ENCODE results near the gene GPS1. TPM values are rescaled to one million over a fixed set of nuclear protein-coding genes. Genes with fewer than 3 reads are reported as not detected.

Gene GPS1
- total RNA-seq, 1 donor from 2014 or later, result 80.3 TPM

DNA sequence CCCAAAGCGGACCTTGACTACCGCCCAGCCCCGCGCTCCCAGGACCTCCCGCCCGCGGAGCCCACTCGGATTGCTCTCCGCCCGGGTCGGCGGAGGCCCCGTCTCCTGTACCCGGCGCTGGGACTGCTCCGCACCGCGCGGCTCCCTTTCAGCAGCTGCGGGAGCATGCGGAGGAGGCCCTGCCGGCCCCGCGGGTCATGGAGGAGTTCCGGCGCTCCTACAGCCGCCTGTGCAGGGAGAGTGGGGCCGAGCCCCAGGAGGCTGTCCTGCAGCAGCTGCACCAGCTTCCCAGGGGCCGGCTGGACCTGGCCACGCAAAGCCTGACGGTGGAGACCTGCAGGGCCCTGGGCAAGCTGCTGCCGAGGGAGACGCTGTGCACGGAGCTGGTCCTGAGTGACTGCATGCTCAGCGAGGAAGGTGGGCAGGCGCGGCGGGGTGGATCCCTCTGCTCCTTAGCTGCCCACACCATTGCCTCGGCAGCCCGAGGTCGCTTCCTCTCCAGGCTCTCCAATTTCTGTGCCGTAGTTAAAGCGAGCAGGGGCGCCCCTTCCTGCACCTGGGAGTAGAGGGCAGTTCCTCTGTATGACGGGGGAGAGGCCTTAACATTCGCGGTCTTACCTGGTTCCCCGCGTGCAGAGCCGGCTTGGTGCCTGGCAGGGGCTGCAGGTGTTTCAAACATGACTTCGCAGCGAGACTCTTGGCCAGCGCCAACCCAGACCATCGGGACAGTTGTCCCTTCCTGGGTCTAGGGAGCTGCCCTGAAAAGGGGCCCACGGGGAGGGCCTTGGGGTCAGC, 28.1 kb upstream of the GPS1 start:
- Histone ChIP-seq H3K4me3 (peak overlapping the region; percentile 82 to 84), H3K27ac (no peak overlapping the region), H3K27me3 (no peaks in the 10 kb centered on the region), H3K36me3 (no peaks in the 10 kb centered on the region), H3K9me3 (no peaks in the 10 kb centered on the region), H3K4me1 (peaks cover 48% of the 10 kb centered on the region)
- TF ChIP-seq POLR2AphosphoS5 (IDR thresholded peaks at IDR 0.05; ENCODE audit: insufficient read depth in 1 of 2, low read depth in 1 of 2) (no peak), POLR2A (IDR thresholded peaks at IDR 0.05) (no peak)
- TF ChIP-seq, protein P1, sequence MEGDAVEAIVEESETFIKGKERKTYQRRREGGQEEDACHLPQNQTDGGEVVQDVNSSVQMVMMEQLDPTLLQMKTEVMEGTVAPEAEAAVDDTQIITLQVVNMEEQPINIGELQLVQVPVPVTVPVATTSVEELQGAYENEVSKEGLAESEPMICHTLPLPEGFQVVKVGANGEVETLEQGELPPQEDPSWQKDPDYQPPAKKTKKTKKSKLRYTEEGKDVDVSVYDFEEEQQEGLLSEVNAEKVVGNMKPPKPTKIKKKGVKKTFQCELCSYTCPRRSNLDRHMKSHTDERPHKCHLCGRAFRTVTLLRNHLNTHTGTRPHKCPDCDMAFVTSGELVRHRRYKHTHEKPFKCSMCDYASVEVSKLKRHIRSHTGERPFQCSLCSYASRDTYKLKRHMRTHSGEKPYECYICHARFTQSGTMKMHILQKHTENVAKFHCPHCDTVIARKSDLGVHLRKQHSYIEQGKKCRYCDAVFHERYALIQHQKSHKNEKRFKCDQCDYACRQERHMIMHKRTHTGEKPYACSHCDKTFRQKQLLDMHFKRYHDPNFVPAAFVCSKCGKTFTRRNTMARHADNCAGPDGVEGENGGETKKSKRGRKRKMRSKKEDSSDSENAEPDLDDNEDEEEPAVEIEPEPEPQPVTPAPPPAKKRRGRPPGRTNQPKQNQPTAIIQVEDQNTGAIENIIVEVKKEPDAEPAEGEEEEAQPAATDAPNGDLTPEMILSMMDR (IDR thresholded peaks at IDR 0.05), result no peak
- DNase-seq (ENCODE audit: extremely low spot score in 2 of 2), result no peak
- intact Hi-C loops (cut with DNase I), result loop anchor here (2.0 to 5.0 kb wide), 2 partner anchors 46 to 67 kb away; partner anchors contain the start of gene ASPSCR1

- intact Hi-C loops (cut with DNase I), result loop anchor here (5.0 kb wide), 1 partner anchor 48 kb away; the partner anchor contains the start of gene ASPSCR1
Measured at GRCh38 chr17:82024859-82025258, 26.8 kb upstream of the GPS1 start.

DNA sequence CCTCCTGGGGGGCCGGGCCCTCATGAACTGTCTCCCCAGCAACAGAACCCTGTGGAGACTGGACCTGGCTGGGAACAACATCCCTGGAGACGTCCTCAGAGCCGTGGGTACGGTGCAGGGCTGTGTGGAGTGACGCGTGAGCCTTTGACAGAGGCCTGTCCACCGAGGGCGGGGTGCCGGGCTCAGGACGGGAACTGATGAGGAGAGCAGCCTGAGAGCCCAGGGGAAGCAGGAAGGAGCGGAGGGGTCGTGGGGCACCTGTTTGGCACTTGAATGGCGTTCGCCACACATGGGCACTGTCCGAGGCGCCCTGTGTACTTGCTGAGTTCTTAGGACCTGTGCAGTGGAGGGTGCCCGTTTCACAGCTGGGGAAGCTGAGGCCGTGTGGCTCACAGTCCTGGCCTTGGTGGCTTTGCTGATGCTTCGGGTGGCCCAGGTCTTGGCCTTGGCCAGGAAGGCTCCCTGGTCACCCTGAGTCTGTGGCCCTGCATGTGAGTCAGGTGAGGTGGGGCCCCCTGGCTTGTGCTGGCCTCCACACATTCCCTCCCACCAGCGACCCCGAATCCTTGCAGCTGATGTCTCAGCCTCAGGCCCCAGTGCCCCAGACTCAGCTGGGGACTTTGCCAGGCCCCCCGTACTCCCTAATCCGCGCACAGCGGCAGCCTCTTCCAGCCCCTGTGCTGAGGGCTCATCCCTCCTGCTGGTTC, 26.1 kb upstream of the GPS1 start:
- TF ChIP-seq, protein P1 (IDR thresholded peaks at IDR 0.05), result no peak
- no peak for TF ChIP-seq POLR2AphosphoS5 (IDR thresholded peaks at IDR 0.05; ENCODE audit: insufficient read depth in 1 of 2, low read depth in 1 of 2)
- no peak for TF ChIP-seq POLR2A (IDR thresholded peaks at IDR 0.05)
- intact Hi-C loops (cut with DNase I), result no loop called here
- H3K27ac ChIP-seq, result no peak overlapping the region
- H3K27me3 ChIP-seq, result no peaks in the 10 kb centered on the region
- no peaks in the 10 kb centered on the region for H3K36me3 ChIP-seq
- H3K4me1 ChIP-seq, result peaks cover 41% of the 10 kb centered on the region
- DNase-seq (ENCODE audit: extremely low spot score in 2 of 2), result no peak
- no peak overlapping the region for H3K4me3 ChIP-seq
- no peaks in the 10 kb centered on the region for H3K9me3 ChIP-seq

More at GRCh38 chr17:82024859-82025258, 26.8 kb upstream of the GPS1 start:
- H3K36me3 ChIP-seq, result no peaks in the 10 kb centered on the region
- DNase-seq (ENCODE audit: extremely low spot score in 2 of 2), result no peak
- H3K4me3 ChIP-seq, result no peak overlapping the region
- H3K27me3 ChIP-seq, result no peaks in the 10 kb centered on the region
- no peak overlapping the region for H3K27ac ChIP-seq
- TF ChIP-seq, protein P1 (IDR thresholded peaks at IDR 0.05), result no peak
- no peak for TF ChIP-seq POLR2A (IDR thresholded peaks at IDR 0.05)
- TF ChIP-seq POLR2AphosphoS5 (IDR thresholded peaks at IDR 0.05; ENCODE audit: insufficient read depth in 1 of 2, low read depth in 1 of 2), result no peak
- peaks cover 43% of the 10 kb centered on the region for H3K4me1 ChIP-seq
- H3K9me3 ChIP-seq, result no peaks in the 10 kb centered on the region

DNA sequence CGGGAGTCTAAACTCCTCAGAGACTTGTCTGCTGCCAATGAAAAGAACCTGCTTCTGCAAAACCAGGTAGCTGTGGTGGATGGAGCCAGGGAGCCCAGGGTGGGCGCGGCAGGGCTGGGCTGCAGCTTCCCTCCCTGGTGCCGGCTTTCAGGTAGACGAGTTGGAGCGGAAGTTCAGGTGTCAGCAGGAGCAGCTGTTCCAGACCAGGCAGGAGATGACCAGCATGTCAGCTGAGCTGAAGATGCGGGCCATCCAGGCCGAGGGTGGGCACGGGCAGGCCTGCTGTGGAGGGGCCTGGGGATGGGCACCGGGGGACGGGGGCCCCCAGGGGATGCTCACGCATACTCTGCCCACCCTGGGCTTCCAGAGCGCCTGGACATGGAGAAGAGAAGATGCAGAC, 23.5 kb upstream of the GPS1 start:
- H3K27me3 ChIP-seq, result no peaks in the 10 kb centered on the region
- no peaks in the 10 kb centered on the region for H3K9me3 ChIP-seq
- no peak overlapping the region for H3K4me3 ChIP-seq
- no peak for DNase-seq (ENCODE audit: extremely low spot score in 2 of 2)
- no peak overlapping the region for H3K27ac ChIP-seq
- intact Hi-C loops (cut with DNase I), result no loop called here
- peaks cover 30% of the 10 kb centered on the region for H3K4me1 ChIP-seq
- no peaks in the 10 kb centered on the region for H3K36me3 ChIP-seq
- TF ChIP-seq POLR2A (IDR thresholded peaks at IDR 0.05) (no peak), POLR2AphosphoS5 (IDR thresholded peaks at IDR 0.05; ENCODE audit: insufficient read depth in 1 of 2, low read depth in 1 of 2) (no peak)
- TF ChIP-seq, protein P1 (IDR thresholded peaks at IDR 0.05), result no peak

Data from vagina (tissue), 2 donors.